Cardiac septum (tissue), 1 donor: ENCODE data around the gene CDK9. TPM values are rescaled to one million over a fixed set of nuclear protein-coding genes. Genes with fewer than 3 reads are reported as not detected.

Experiments used
- DNase-seq: peaks from one replicate; pipeline ENCODE4 v3.0.0-alpha.2; 2020; ENCODE audit warnings: low spot score
- intact Hi-C: fragments of 100-400 bp; cut with DNase I; formaldehyde crosslinking; loops from one replicate; pipeline ENCODE4 v1.14.0; 2022
- total RNA-seq: library from RNA; stranded (reverse); fragmentation: NEBNext Ultra II Directional; extraction: Animal tissue kit (Norgen Biotek cat#: 25700); gene quantifications from one replicate; pipeline ENCODE4 v1.2.1, GENCODE V29; 2021
- donor health status: DM: no; HTN: no; CAD: no.

The CDK9 gene
- total RNA-seq, 1 donor from 2014 or later = 48.7 TPM

GRCh38 chr9:127758843-127759242 lies 27.0 kb upstream of the CDK9 start:
- intact Hi-C loops = no loop called here
- DNase-seq = no peak

GRCh38 chr9:127761061-127761460 lies 24.8 kb upstream of the CDK9 start:
- intact Hi-C loops = no loop called here
- DNase-seq = no peak

GRCh38 chr9:127761491-127761956 lies 24.3 kb upstream of the CDK9 start:
- intact Hi-C loops = no loop called here

GRCh38 chr9:127762111-127762676 lies 23.6 kb upstream of the CDK9 start:
- intact Hi-C loops = no loop called here
- peak; percentile 88 for DNase-seq

More at GRCh38 chr9:127761491-127761956, 24.3 kb upstream of the CDK9 start:
- no peak for DNase-seq

GRCh38 chr9:127763918-127764384 lies 21.9 kb upstream of the CDK9 start:
- intact Hi-C loops = no loop called here

GRCh38 chr9:127765418-127765817 lies 20.4 kb upstream of the CDK9 start:
- DNase-seq = no peak
- intact Hi-C loops = no loop called here

More at GRCh38 chr9:127763918-127764384, 21.9 kb upstream of the CDK9 start:
- peak; percentile 85 for DNase-seq

- DNase-seq = no peak
- intact Hi-C loops = no loop called here
Observed at GRCh38 chr9:127767410-127767809, 18.4 kb upstream of the CDK9 start.

GRCh38 chr9:127767909-127768331 lies 17.9 kb upstream of the CDK9 start:
- no peak for DNase-seq

GRCh38 chr9:127768698-127769097 lies 17.1 kb upstream of the CDK9 start:
- intact Hi-C loops = no loop called here
- no peak for DNase-seq

More at GRCh38 chr9:127767909-127768331, 17.9 kb upstream of the CDK9 start:
- intact Hi-C loops = no loop called here

GRCh38 chr9:127769101-127769500 lies 16.7 kb upstream of the CDK9 start:
- DNase-seq = no peak
- intact Hi-C loops = no loop called here

GRCh38 chr9:127769929-127770582 lies 15.8 kb upstream of the CDK9 start:
- no peak for DNase-seq

GRCh38 chr9:127770583-127770904 lies 15.3 kb upstream of the CDK9 start:
- intact Hi-C loops = no loop called here
- no peak for DNase-seq

More at GRCh38 chr9:127769929-127770582, 15.8 kb upstream of the CDK9 start:
- intact Hi-C loops = no loop called here

- intact Hi-C loops = no loop called here
- DNase-seq = peak; percentile 100
Observed at GRCh38 chr9:127770905-127771569, 14.8 kb upstream of the CDK9 start.

- intact Hi-C loops = no loop called here
- DNase-seq = no peak
Observed at GRCh38 chr9:127771570-127772189, 14.2 kb upstream of the CDK9 start.

GRCh38 chr9:127772603-127773002 lies 13.2 kb upstream of the CDK9 start:
- no peak for DNase-seq
- intact Hi-C loops = no loop called here

- intact Hi-C loops = no loop called here
- DNase-seq = no peak
Observed at GRCh38 chr9:127773272-127773671, 12.6 kb upstream of the CDK9 start.

- no peak for DNase-seq
- intact Hi-C loops = no loop called here
Observed at GRCh38 chr9:127773981-127774380, 11.9 kb upstream of the CDK9 start.

GRCh38 chr9:127776195-127776923 lies 9.5 kb upstream of the CDK9 start:
- peak; percentile 81 for DNase-seq
- intact Hi-C loops = no loop called here

GRCh38 chr9:127776924-127777289 lies 8.9 kb upstream of the CDK9 start:
- intact Hi-C loops = no loop called here
- DNase-seq = no peak
